Type B pancreatic cell (in vitro differentiated cells): Measurements from ENCODE around the gene HM13. TPM values are rescaled to one million over a fixed set of nuclear protein-coding genes. Genes with fewer than 3 reads are reported as not detected.
A peak's percentile ranks its signal among the peaks of the same experiment; 100 is the strongest.
"Not testable (repeated sequence)": the region's sequence is repeated elsewhere in the genome, so short reads cannot be mapped to it uniquely, and the experiment has no call there.

Source experiments
- DNase-seq: peaks from one replicate; pipeline ENCODE4 v3.0.0; 2021; ENCODE audit warnings: mixed read lengths; ENCODE audit not compliant: unreplicated experiment; ENCODE audit errors: extremely low spot score
- H3K27ac Mint-ChIP-seq: 2 replicates; pipeline ENCODE4 v1.8.0; 2021; ENCODE audit warnings: mild to moderate bottlenecking, mixed read lengths
- H3K27me3 Mint-ChIP-seq: 2 replicates; pipeline ENCODE4 v1.8.0; 2021; ENCODE audit warnings: mixed read lengths
- H3K36me3 Mint-ChIP-seq: 2 replicates; pipeline ENCODE4 v1.8.0; 2021; ENCODE audit warnings: mixed read lengths
- H3K4me1 Mint-ChIP-seq: one replicate; pipeline ENCODE4 v1.8.0; 2021; ENCODE audit warnings: mixed read lengths; ENCODE audit not compliant: unreplicated experiment
- H3K4me3 Mint-ChIP-seq: 2 replicates; pipeline ENCODE4 v1.8.0; 2021; ENCODE audit warnings: mild to moderate bottlenecking, mixed read lengths
- H3K9me3 Mint-ChIP-seq: 2 replicates; pipeline ENCODE4 v1.8.0; 2021; ENCODE audit warnings: mixed read lengths
- CTCF ChIP-seq: fragments of 200-600 bp; sonication (generic); conservative IDR thresholded peaks from 2 replicates; pipeline ENCODE4 v1.5.0; 2021; ENCODE audit warnings: antibody characterized with exemption, mild to moderate bottlenecking
- total RNA-seq: library from RNA; stranded (reverse); gene quantifications from 2 replicates; pipeline ENCODE4 v1.2.1, GENCODE V29; 2021; ENCODE audit warnings: low replicate concordance

HM13 gene
- total RNA-seq, 1 donor from 2014 or later = 246 TPM

- Mint-ChIP-seq H3K4me1 (peaks cover 3% of the 10 kb centered on the region), H3K36me3 (no peaks in the 10 kb centered on the region)
These were observed 17.4 kb upstream of the HM13 start for GRCh38 chr20:31496761-31497295.

GRCh38 chr20:31497838-31498540 lies 16.3 kb upstream of the HM13 start:
- Mint-ChIP-seq H3K4me1 (peaks cover 3% of the 10 kb centered on the region), H3K9me3 (no peaks in the 10 kb centered on the region), H3K4me3 (no peak overlapping the region), H3K36me3 (no peaks in the 10 kb centered on the region), H3K27ac (no peak overlapping the region), H3K27me3 (peaks cover 20% of the 10 kb centered on the region)
- TF ChIP-seq CTCF = no peak
- no peak for DNase-seq

More at GRCh38 chr20:31496761-31497295, 17.4 kb upstream of the HM13 start:
- Mint-ChIP-seq H3K9me3 (no peaks in the 10 kb centered on the region), H3K27me3 (peaks cover 18% of the 10 kb centered on the region), H3K27ac (no peak overlapping the region), H3K4me3 (no peak overlapping the region)
- DNase-seq = no peak
- no peak for TF ChIP-seq CTCF

- no peak overlapping the region for H3K27ac Mint-ChIP-seq
- no peak overlapping the region for H3K4me3 Mint-ChIP-seq
- no peak for TF ChIP-seq CTCF
- H3K36me3 Mint-ChIP-seq = no peaks in the 10 kb centered on the region
- H3K4me1 Mint-ChIP-seq = peaks cover 3% of the 10 kb centered on the region
- DNase-seq = no peak
- H3K27me3 Mint-ChIP-seq = peaks cover 25% of the 10 kb centered on the region
- no peaks in the 10 kb centered on the region for H3K9me3 Mint-ChIP-seq
These were observed 13.7 kb upstream of the HM13 start for GRCh38 chr20:31500527-31500926.

- peak; percentile 100 for TF ChIP-seq CTCF
- not testable (repeated sequence) for H3K4me3 Mint-ChIP-seq, H3K36me3 Mint-ChIP-seq, H3K9me3 Mint-ChIP-seq, H3K27ac Mint-ChIP-seq, H3K4me1 Mint-ChIP-seq
- peaks cover 24% of the 10 kb centered on the region for H3K27me3 Mint-ChIP-seq
- DNase-seq = peak; percentile 84
These were observed 11.2 kb upstream of the HM13 start for GRCh38 chr20:31502884-31503673.

- H3K9me3 Mint-ChIP-seq = peaks cover 6% of the 10 kb centered on the region
- H3K4me1 Mint-ChIP-seq = no peaks in the 10 kb centered on the region
- no peak overlapping the region for H3K4me3 Mint-ChIP-seq
These were observed 8.3 kb upstream of the HM13 start for GRCh38 chr20:31505903-31506302.

More at GRCh38 chr20:31505903-31506302, 8.3 kb upstream of the HM13 start:
- Mint-ChIP-seq H3K27me3 (peaks cover 20% of the 10 kb centered on the region), H3K27ac (no peak overlapping the region), H3K36me3 (no peaks in the 10 kb centered on the region)
- DNase-seq = no peak
- TF ChIP-seq CTCF = no peak
